ENCODE data around the gene CENPP.

CENPP gene

GRCh38 chr9:92492781-92493401, 167.1 kb downstream of the CENPP start:
- Histone ChIP-seq H3K27ac (no peak overlapping the region), H3K4me1 (ENCODE audit: control insufficient read depth in 1 of 2, insufficient read depth in 1 of 2, low read depth in 1 of 2, low read length in 1 of 2) (peaks cover 0 to 5% of the 10 kb centered on the region in 2 experiments), H3K36me3 (no peaks in the 10 kb centered on the region), H3K4me3 (ENCODE audit: low read depth in 1 of 2, low read length in 1 of 2) (no peak overlapping the region), H3K27me3 (no peaks in the 10 kb centered on the region), H3K9me3 (no peaks in the 10 kb centered on the region)
- TF ChIP-seq CTCF (IDR thresholded peaks at IDR 0.05), result no peak

- H3K4me1 ChIP-seq (ENCODE audit: control insufficient read depth in 1 of 2, insufficient read depth in 1 of 2, low read depth in 1 of 2, low read length in 1 of 2), result peaks cover 0 to 5% of the 10 kb centered on the region in 2 experiments
- TF ChIP-seq CTCF (IDR thresholded peaks at IDR 0.05), result no peak
- H3K36me3 ChIP-seq, result no peaks in the 10 kb centered on the region
- no peaks in the 10 kb centered on the region for H3K27me3 ChIP-seq
- no peak overlapping the region for H3K27ac ChIP-seq
- no peak overlapping the region for H3K4me3 ChIP-seq (ENCODE audit: low read depth in 1 of 2, low read length in 1 of 2)
- no peaks in the 10 kb centered on the region for H3K9me3 ChIP-seq
Measured at GRCh38 chr9:92493749-92494387, 168.1 kb downstream of the CENPP start.

- Histone ChIP-seq H3K27me3 (no peaks in the 10 kb centered on the region), H3K27ac (no peak overlapping the region), H3K9me3 (no peaks in the 10 kb centered on the region), H3K4me3 (ENCODE audit: low read depth in 1 of 2, low read length in 1 of 2) (no peak overlapping the region), H3K36me3 (no peaks in the 10 kb centered on the region), H3K4me1 (ENCODE audit: control insufficient read depth in 1 of 2, insufficient read depth in 1 of 2, low read depth in 1 of 2, low read length in 1 of 2) (peaks cover 0 to 2% of the 10 kb centered on the region in 2 experiments)
- no peak for TF ChIP-seq CTCF (IDR thresholded peaks at IDR 0.05)
Measured at GRCh38 chr9:92494856-92495255, 169.1 kb downstream of the CENPP start.

GRCh38 chr9:92496396-92497176, 170.8 kb downstream of the CENPP start:
- Histone ChIP-seq H3K36me3 (no peaks in the 10 kb centered on the region), H3K27ac (no peak overlapping the region), H3K4me1 (ENCODE audit: control insufficient read depth in 1 of 2, insufficient read depth in 1 of 2, low read depth in 1 of 2, low read length in 1 of 2) (no peaks in the 10 kb centered on the region), H3K4me3 (ENCODE audit: low read depth in 1 of 2, low read length in 1 of 2) (no peak overlapping the region), H3K9me3 (no peaks in the 10 kb centered on the region), H3K27me3 (no peaks in the 10 kb centered on the region)
- TF ChIP-seq CTCF (IDR thresholded peaks at IDR 0.05), result no peak

GRCh38 chr9:92499701-92500100, 173.9 kb downstream of the CENPP start:
- no peaks in the 10 kb centered on the region for H3K4me1 ChIP-seq (ENCODE audit: control insufficient read depth in 1 of 2, insufficient read depth in 1 of 2, low read depth in 1 of 2, low read length in 1 of 2)
- no peaks in the 10 kb centered on the region for H3K27me3 ChIP-seq
- H3K9me3 ChIP-seq, result no peaks in the 10 kb centered on the region
- no peak overlapping the region for H3K27ac ChIP-seq
- no peak for TF ChIP-seq CTCF (IDR thresholded peaks at IDR 0.05)
- H3K36me3 ChIP-seq, result no peaks in the 10 kb centered on the region
- no peak overlapping the region for H3K4me3 ChIP-seq (ENCODE audit: low read depth in 1 of 2, low read length in 1 of 2)
